Activated CD4-positive, alpha-beta T cell treated with anti-CD3 and anti-CD28 coated beads for 24 hours (primary cell): ENCODE measurements around the gene PRTFDC1.

Source experiments
- DNase-seq, 2 donors: peaks; one replicate each; pipeline ENCODE4 v3.0.0-alpha.2; 2020; ENCODE audit warnings: low read depth in 2 of 2

Gene PRTFDC1

DNA sequence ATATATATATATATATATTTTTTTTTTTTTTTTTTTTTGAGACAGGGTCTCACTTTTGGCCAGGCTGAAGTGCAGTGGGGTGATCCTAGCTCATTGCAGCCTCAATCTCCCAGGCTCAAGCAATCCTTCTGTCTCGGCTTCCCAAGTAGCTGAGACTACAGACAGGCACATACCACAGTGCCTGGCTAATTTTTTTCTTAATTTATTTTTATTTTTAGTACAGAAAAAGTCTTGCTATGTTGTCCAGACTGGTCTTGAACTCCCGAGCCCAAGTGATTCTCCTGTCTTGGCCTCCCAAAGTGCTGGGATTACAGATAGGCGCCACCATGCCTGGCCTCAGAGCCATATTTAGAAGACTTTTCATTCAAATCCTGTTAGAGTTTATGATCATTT lies 79.6 kb downstream of the PRTFDC1 start:
- DNase-seq: no peak

DNA sequence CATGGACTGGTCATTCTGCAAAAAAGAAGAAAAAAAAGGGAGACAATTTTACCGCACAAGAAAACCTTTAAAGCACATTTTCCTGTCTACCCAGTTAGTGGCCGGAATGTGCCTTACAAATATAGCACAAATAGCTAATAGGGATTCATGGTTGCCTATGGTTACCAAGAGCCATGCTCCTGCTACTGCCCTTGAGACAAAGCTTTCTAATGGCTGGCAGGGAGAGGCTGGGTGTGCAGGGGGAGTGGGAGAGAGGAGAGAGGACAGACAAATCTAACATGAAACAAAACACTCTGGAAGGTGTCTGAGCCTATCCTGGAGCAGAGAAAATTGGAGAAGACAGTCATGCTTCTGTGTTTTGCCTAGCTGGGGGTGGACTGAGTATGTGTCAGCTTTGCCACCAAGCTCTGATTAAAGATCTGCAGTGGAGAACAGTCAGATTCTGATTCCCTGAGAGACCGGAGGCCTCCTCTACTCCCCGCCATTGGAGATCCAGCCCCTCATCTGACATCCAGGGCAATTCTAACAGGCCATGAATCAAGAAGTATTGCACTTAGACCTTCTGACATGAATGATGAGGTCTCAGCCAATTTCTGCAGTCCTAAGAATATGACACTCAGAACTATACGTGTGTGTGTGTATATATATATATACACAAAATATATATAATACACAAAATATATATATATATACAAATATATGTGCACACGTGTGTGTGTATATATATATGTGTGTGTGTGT lies 80.2 kb downstream of the PRTFDC1 start:
- DNase-seq: no peak

DNA sequence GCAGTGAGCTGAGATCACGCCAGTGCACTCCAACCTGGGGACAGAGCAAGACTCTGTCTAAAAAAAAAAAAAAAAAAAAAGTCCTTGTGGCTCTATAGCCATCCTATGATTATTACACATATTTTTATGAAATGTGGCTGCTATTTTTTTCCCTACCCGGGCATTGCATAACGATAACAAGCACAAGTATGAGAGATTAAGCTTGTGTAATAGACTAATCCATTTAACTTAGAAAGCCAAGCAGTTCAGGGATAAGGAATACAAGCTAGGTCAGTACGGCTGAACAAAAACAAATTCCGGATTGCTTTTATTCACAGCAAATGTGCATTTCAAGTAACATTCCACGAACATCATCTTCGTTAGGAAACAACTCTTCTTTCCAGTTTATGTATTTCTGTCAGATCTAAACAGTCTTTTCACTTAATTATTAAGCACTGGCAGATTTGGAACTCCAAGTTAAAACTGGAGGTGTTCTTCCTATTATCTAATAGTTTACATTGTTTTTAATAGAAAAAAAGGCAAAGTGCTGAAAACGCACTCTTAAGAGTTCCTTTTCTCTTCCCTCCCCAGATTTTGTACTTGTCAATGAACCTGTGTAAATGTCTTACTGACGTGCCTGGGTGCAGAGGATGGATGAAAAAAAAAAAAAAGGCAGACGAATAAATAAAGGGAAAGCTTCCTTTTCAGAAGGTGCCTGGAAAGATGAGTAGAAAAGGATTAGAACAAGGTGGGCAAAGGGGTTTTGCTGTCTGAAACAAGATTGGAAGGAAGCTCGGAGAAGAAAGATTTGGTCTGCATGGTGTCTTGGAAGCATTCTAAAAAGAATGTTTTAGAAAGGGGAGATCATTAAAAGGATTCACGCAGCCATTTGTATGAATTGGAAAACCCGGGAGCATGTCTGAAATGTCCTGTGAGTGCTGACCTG lies 81.1 kb downstream of the PRTFDC1 start:
- no peak for DNase-seq

DNA sequence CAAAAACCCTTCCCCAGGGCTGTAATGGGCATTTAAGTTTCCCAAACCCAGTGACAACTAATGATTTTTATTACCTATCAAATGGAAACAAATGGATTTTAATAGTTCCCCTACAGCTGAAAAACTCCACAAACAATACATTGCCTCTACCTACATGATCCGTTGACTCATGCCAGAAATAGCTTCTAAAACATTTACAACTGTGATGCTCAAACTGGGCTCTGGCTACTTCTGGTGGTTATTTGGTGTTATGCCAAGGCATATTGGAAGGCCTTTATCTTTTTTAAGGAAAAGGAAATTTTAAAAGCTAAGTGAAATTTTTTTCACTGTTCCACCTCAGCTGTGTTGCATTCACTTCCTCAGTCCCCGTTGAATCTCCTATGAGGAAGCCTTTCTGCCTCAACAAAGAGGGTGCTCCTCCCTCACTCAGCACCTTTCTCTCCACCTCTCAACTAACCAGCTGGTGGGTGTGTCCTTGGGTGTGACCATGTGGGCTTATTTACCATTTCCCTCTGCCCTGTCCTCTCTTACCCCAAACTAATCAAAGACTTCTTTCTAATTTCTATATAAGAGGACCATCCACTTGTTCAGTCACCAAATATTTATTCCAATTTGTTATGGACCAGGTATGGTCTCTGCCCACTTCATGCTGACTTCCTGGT lies 82.9 kb downstream of the PRTFDC1 start:
- DNase-seq: no peak

DNA sequence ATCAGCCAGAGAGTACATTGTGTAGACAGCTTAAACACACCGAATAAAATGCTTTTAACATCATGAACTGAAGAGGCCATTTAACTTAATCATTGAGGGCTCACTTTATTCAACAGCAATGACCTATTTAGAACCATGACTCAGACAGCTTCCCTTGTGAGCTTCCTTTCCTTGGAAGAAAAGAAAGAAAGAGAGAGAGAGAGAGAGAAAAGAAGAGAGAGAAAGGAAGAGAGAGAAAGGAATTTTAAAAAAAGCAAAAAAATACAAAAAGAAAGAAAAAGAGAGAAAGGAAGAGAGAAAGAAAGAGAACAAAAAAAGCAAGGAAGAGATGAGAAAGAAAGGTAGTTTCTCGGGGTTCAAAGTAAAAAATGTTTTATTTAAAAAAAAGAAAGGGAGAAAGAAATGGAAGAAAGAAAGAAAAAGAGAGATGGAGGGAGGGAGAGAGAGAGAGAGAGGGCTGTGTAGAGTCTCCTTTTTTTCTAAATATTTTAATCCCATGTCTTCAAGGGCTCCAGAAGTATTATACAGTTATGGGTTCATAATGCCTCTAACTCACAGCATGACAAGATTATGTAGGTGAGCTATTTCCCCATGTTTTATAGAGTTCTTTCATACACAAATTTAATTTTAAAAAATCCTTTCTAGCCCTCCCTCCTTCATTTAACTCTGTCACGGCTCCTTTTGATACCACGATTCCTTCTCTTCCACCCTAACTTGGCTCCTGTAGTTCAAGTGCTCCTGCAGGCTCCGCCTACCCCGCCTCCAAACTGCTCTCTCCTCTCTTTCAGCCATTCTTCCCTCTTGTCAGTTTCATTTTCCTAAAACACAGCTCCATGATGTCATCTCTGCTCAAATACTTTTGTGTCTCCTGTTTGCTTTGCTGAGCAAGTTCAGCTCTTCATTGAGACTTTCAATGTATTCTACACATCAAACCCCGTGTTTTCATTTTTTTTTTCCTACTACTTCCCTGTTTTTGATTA lies 85.5 kb downstream of the PRTFDC1 start:
- no peak for DNase-seq

DNA sequence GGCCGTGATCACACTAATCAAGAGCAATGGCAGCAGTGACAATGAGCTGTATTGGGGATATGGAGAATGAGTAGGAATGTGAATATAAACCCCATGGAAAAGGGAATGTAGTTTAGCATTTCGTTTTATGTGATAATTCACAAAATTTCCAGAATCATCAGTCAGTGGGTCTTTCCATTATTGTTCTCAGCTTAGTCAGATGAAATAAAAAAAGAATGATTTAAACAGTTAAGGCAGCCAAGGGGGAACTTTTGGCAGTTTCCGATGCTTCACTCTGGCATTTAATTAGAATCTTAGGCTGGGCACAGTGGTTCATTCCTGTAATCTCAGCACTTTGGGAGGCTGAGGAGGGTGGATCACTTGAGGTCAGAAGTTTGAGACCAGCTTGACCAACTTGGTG lies 86.6 kb downstream of the PRTFDC1 start:
- no peak for DNase-seq

DNA sequence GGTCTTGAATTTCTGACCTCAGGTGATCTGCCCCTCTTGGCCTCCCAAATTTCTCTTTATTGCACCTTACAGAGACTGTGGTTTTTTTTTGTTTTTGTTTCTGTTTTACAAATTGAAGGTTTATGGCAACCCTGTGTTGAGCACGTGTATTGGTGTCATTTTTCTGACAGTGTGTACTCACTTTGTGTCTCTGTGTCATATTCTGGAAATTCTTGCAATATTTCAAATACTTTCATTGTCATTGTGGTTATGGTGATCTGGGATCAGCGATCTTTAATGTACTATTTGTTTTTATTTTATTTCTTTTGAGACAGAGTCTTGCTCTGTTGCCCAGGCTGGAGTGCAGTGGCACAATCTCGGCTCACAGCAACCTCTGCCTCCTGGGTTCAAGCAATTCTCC lies 89.8 kb downstream of the PRTFDC1 start:
- DNase-seq: no peak

DNA sequence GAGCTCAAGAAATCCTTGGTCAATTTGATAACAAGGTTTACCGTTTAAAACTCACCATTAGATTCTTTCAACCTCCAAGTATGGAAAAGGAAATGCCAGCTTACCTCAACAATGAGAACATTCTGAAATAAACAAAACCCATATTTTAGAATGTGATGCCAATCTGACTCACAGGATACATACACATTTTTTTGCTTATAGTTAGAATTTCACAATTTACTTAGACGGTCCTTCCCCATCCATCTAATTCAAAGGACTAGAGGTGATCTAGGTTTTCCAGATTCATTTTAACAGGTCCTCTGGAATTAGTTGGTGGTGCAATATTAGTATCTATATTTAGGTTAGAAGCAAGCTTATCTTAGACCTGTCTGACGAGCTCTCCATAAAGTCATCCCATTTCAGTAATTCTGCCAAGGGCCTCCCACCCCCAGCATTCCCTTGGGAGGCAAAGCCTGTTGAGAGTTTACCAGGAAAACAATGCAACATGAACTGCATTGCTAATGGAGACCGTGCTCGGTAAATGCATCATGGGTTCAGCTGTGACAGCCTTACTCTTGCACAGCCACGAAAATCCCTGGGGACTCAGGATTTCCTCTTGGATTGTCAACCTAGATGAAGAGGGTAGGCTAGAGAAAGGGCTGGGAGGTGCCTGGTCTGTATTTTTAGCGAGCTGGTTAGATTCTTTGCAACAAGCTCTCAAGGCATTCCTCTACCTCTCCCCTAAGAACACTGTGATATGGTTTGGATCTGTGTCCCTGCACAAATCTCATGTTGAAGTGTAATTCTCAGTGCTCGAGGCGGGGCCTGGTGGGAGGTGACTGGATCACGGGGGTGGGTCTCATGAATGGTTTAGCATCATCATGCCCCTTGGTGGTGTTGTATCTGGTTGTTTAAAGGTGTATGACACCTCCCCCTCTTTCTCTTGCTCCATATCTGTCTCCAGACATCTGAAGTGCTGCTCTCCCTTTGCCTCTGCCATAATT lies 93.8 kb downstream of the PRTFDC1 start:
- no peak for DNase-seq

DNA sequence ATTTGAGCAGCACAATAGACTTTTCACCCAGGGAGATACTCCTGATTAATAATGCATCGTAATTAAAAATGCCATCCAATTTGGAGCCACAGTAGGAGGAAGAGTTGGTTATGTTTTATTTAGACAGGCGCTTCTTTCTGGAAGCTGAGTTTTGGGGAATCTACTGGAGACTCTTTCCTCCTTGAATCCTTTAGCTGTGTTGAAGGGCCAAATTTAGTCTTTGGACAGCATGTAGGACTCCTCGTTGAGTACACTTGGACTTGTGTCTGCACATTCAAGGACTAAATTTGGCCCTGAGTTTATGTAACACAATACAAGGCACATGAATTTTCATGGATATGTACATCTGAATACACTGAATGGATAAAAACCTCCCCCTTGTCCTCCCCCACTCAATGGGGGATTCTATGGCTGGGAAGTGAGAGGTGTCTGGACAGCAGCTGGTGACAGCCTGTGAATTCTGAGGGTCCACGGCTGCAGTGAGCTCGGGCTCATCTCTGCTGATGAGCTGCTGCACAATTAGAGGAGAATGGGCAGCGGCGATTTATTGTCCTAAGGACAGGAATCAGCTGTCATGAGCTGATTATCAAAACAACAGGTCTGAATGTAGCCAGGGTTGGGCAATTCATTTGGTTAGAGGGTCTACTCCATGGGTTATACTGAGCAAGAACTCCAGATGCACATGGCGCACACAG lies 95.2 kb downstream of the PRTFDC1 start:
- DNase-seq: no peak

DNA sequence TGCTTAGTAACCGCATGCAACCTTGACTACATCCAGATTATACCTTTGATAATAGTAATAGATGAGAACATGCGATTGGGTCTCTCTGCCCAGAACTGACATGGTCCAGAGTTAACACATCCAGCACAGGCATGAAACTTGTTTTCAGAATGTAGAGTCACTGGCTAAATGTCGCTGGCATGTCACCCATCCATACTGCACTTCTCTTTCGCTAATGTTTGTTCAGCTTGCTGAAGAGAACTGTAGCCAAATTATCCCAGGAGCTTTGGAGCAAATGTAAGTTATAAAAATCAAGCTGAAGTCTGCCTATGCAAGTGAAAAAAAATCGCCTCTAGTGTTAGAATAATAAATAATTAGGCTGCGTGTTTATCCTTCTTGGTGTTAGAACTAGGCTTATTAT lies 98.2 kb downstream of the PRTFDC1 start:
- no peak for DNase-seq

DNA sequence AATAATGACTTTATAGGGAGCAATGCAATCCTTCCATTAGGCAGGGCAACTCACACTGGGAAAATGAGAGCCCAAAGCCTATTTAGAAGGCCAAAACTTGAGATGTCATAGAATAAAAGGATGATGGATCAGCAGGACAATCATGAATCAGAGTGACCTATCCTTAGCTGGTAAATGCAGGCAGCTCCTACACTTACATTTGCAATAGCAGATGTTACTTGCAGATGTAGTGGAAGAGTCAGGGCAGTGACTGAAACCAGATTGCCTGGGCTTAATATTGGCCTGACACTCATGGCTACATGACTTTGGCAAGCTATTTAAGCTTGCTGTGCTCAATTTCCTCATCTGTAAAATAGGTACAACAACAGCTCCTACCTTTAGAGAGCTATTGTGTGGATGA lies 98.7 kb downstream of the PRTFDC1 start:
- DNase-seq: no peak

DNA sequence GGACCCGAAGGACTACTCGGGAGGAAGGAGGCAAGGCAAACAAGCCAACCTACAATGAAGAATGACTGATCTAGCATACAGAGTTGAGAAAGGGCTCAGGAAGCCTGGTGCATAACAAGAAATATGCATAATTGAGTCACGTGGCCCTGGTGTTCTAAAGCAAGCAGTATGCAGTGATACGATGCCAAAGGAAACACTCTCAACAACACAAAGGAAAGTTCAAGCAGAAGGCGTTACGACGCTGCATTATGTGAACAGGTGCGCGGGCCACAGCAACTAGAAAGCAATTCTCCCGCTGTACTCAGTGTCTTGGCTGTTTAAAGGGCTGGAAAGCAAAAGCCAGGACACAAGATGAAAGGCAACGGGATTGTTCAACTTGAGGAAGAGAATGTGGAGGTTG lies 100.8 kb downstream of the PRTFDC1 start:
- no peak for DNase-seq

DNA sequence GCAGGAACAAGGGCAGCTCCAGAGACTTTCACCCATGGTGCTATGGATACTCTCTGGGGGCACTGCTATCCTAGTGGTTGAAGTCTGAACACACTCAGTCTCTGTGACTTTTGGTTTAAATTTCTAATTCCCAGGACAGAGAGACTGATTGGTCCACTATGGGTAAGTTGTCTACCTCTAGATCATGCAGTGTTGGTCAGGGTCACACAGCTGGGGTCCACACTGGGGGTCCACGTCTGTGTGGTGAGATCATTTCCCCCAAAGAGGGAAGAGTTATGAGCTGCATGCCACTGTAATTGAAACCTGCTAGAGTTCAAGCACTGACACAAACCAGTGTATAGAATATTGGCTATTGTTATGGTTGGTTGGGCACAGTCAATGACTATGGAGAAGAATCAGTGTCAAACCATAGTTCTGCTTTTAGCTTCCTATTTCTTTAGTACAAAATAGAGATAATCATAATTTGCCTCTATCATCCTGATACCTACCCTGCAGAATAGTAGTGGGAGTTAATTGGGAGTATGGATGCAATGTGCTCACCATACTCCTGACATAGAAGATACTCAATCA lies 101.6 kb downstream of the PRTFDC1 start:
- no peak for DNase-seq

DNA sequence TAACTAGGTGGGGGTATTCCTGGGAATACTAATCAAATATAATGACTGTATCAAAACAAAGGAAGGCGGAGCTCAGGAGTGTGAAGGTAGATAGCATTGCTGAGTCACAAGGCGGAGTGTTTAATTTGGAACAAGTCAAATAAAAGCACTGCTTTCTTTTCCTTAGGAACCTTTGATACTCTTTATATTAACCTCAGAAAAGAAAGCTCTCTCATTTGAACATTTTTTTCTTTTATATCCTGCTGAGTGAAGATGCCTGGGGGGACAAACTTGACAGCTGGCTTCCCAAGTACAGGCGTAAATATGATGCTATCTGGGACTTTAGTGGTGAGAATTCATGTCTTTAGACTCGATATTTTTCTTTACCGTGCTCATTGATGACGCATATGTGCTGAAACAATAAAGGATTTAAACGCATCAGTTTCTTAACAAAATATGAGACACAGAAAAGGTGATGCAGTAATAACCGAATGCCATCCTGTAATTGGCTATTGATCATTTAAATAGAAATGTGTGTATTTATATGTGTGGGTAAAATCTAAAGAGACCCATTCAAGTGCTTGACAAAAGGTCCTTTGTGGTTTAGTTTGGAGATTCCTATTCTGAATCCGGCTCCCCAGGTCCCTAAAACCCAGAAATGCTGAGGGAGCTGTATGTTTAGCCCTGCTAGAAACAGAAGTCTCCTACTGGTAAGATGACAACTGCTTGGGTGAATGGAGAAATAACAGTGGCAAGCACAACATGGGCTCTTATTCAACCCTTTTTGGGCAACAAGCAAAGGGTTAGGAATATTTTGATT lies 102.7 kb downstream of the PRTFDC1 start:
- no peak for DNase-seq

DNA sequence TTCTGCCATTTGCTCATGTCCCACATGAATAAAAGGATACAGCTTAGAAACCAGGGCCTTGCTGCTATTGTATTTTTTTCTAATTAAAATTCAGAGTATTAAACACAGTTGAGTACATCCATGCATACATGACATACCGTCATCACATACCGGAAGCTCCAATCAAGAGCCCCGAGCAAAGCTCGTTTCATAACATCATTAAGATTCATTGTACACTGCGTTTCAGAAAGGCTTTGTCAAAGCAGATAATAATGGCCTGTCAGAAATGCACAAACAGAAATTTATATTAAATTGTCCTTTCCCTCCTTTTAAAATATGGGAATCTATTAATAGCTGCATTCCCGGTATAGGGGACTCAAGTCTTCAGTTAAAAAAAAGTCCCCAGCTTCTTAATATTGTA lies 103.4 kb downstream of the PRTFDC1 start:
- DNase-seq: no peak

DNA sequence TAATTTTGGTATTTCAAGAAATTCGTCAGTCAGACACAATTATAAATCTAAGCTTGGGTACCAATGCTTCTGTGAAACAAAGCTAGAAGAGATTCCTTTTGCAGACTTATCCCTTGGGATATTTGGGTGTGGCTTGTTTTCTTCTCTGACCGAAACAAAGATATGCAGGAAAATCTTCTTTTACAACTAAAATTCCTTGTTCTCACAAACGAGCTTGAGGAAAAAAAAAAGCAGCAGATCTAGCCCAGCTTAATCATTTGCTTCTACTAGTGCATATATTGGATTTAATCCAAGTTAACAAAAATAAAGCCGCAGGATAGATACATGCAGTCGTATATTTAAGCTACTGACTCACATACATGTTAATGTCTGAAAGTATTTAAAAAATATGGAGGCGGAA lies 104.2 kb downstream of the PRTFDC1 start:
- DNase-seq: no peak

DNA sequence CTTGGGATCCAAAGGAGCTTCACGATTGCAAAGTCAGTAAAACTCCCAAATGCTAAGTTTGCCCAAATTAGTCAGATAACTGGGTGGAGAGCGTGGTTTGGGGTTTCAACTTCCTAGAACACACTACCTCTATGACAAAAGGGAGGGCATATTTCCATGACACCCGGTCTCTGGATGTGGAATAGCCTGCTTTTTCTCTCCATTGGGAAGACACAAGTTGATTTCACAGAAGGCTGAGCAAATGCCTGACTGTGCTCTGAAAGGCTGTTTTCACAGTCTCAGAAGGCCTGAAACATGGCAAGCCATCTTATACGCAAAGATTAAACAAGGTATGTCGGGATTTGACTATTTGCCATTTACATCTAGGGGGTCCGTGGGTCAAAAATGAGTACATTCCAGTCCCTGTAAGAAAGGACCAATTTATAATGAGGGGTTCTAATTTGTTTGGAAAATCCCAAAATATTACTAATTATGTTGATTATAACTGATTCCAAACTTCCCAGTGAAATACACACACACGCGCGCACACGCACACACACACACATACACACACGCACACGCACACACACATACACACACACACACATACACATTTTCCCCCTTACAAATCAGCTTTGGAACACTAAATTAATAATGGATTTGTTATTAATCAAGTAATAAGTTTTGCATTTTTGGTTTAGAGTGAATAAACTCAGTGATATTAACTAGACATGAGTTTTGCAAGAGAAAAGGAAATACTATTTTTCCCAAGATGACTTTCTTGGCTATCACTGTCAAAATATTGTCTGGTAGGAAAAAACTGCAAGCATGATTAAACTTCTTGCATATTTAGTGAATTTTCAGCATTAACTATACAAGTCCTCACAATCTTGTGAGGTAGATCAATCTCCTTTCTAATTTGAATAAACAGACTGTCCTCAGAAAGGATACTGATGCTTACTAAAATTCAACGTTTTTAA lies 105.0 kb downstream of the PRTFDC1 start:
- no peak for DNase-seq
